HFFc6 (cell line): Measurements from ENCODE around the gene NPAS3. TPM values are rescaled to one million over a fixed set of nuclear protein-coding genes. Genes with fewer than 3 reads are reported as not detected.

Experiments
- DNase-seq: peaks from one replicate; pipeline ENCODE4 v3.0.0-alpha.2; 2018
- H3K27ac Mint-ChIP-seq: 2 replicates; pipeline ENCODE4 v1.8.0; 2020; ENCODE audit warnings: mild to moderate bottlenecking, mixed read lengths
- H3K27me3 Mint-ChIP-seq: 2 replicates; pipeline ENCODE4 v1.8.0; 2021; ENCODE audit warnings: mild to moderate bottlenecking, moderate library complexity, mixed read lengths; ENCODE audit not compliant: insufficient read depth
- H3K36me3 Mint-ChIP-seq: 2 replicates; pipeline ENCODE4 v1.8.0; 2021; ENCODE audit warnings: low read depth, mixed read lengths
- H3K4me1 Mint-ChIP-seq: 2 replicates; pipeline ENCODE4 v1.8.0; 2020; ENCODE audit warnings: low read depth, mixed read lengths
- H3K4me3 Mint-ChIP-seq: 2 replicates; pipeline ENCODE4 v1.8.0; 2020; ENCODE audit warnings: mild to moderate bottlenecking, moderate library complexity, mixed read lengths
- H3K9me3 Mint-ChIP-seq: 2 replicates; pipeline ENCODE4 v1.8.0; 2020; ENCODE audit warnings: mild to moderate bottlenecking, mixed read lengths
- CTCF ChIP-seq: fragments of 200-600 bp; sonication (generic); IDR thresholded peaks from 2 replicates; pipeline ENCODE4 v1.5.0; 2021; ENCODE audit warnings: antibody characterized with exemption, mild to moderate bottlenecking
- total RNA-seq, 6 experiments: library from RNA; stranded (reverse); fragmentation: NEBNext Ultra II Directional; extraction: Animal tissue kit (Norgen Biotek cat#: 25700); gene quantifications; 2 replicates in 1 of 6; 3 replicates in 5 of 6; pipeline ENCODE4 v1.2.3, GENCODE V29; 2021

Gene NPAS3
- total RNA-seq, 6 experiments from 2014 or later = not detected

DNA sequence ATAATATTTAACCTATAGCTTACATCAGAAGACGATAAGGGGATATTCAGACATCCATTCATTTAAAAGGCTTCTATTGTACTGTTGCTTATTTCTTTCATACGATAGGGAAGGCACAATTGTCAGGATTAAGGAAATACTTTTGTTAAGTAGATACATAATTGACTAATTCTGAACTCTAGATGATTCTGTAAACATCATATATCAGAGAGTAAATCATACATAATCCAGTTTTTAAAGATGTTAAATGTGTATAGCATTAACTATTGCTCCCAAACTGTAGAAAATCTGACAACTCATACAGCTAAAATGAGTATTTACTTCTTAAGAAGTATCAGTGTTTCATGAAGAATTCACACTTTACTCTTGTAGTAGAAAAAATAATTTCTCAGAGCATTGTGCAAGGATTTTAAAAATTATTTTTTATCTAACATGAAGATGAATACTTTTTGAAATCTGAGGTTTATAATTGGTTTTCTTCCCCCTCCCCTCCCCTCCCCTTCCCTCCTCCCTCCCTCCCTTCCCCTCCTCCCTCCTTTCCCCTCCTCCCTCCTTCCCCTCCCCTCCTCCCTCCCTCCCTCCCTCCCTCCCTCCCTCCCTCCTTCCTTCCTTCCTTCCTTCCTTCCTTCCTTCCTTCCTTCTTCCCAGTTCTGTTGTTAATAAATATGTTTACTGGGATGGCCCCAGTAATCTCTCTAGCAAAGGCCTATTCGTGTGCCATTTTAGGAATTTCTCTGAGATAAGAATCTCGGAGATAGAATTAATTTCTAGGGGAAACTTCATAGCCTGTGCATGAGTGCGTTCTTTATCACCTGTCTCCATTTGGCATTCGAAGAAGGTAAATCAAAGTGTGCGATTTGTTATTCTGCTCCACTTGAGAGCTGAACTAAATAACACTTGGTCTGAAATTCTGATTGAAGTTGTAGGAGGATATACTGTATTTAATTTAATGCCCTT is 2.3 kb downstream of the NPAS3 start:
- no peak overlapping the region for H3K27ac Mint-ChIP-seq
- no peak for TF ChIP-seq CTCF
- peaks cover 11% of the 10 kb centered on the region; the same call in 1 of the 2 replicates for H3K4me1 Mint-ChIP-seq
- H3K4me3 Mint-ChIP-seq = no peak overlapping the region
- H3K9me3 Mint-ChIP-seq = no peaks in the 10 kb centered on the region
- no peak for DNase-seq
- H3K27me3 Mint-ChIP-seq = peaks cover 33% of the 10 kb centered on the region
- no peaks in the 10 kb centered on the region for H3K36me3 Mint-ChIP-seq

DNA sequence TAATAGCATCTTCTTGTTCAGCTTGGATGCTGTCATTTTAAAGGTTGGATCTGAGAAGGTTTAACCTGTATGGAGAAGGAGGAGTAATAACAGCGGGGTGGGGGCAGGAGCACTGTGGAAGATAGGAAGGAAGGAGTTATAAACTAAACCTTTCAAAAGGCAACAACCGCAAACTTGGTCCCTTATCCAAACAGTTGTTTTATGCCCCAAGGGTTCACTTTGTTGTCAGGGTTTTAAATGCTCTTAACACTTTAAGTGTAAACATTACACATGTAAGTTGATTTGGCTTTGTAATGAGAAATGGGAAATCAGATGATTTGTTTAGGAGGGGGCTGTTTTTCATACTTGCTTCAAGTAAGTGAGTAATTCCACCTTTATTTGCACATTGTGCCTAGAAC is 3.0 kb downstream of the NPAS3 start:
- Mint-ChIP-seq H3K4me3 (no peak overlapping the region), H3K27ac (no peak overlapping the region), H3K27me3 (peaks cover 29% of the 10 kb centered on the region), H3K36me3 (no peaks in the 10 kb centered on the region), H3K4me1 (peaks cover 11% of the 10 kb centered on the region; the same call in 1 of the 2 replicates), H3K9me3 (no peaks in the 10 kb centered on the region)
- DNase-seq = no peak
- no peak for TF ChIP-seq CTCF

DNA sequence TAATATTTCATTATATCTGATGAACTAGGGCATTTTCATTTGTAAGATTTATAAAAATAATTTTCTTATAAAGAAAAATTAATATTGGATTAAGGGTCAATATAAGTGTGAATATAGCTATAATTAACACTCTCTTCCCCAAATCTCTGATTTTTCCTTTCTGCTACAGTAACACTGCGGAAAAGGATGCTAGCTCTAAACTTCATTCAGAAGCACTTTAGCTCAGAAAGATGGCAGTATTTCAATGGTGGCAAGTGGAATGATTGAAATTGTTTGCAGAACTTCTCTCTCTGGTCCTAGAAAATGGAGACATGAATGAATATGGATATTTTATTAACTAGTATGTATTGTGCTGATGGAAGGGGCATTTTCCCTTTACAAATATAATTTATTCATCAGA is 8.4 kb downstream of the NPAS3 start:
- no peak for TF ChIP-seq CTCF
- H3K4me1 Mint-ChIP-seq = no peaks in the 10 kb centered on the region
- DNase-seq = no peak
- H3K27ac Mint-ChIP-seq = no peak overlapping the region
- H3K9me3 Mint-ChIP-seq = no peaks in the 10 kb centered on the region
- H3K4me3 Mint-ChIP-seq = no peak overlapping the region
- H3K36me3 Mint-ChIP-seq = no peaks in the 10 kb centered on the region
- H3K27me3 Mint-ChIP-seq = peaks cover 8% of the 10 kb centered on the region; the same call in 1 of the 2 replicates

- no peak for TF ChIP-seq CTCF
- Mint-ChIP-seq H3K27me3 (peaks cover 7% of the 10 kb centered on the region; the same call in 1 of the 2 replicates), H3K9me3 (no peaks in the 10 kb centered on the region), H3K27ac (no peak overlapping the region), H3K4me1 (no peaks in the 10 kb centered on the region), H3K36me3 (no peaks in the 10 kb centered on the region), H3K4me3 (no peak overlapping the region)
- no peak for DNase-seq
These were observed 9.1 kb downstream of the NPAS3 start for GRCh38 chr14:32947792-32948191.

GRCh38 chr14:32950584-32950983 is 11.9 kb downstream of the NPAS3 start:
- no peak for DNase-seq
- H3K27ac Mint-ChIP-seq = no peak overlapping the region
- no peak for TF ChIP-seq CTCF
- H3K4me1 Mint-ChIP-seq = no peaks in the 10 kb centered on the region
- no peaks in the 10 kb centered on the region for H3K9me3 Mint-ChIP-seq
- H3K27me3 Mint-ChIP-seq = peaks cover 9% of the 10 kb centered on the region; the same call in 1 of the 2 replicates
- no peaks in the 10 kb centered on the region for H3K36me3 Mint-ChIP-seq
- H3K4me3 Mint-ChIP-seq = no peak overlapping the region
